HepG2 (cell line): Measurements from ENCODE around the gene TLCD3B. TPM values are rescaled to one million over a fixed set of nuclear protein-coding genes. Genes with fewer than 3 reads are reported as not detected.
A peak's percentile ranks its signal among the peaks of the same experiment; 100 is the strongest.

Experiments used
- NR3C1 ChIP-seq: sonication (generic); formaldehyde crosslinking; IDR thresholded peaks from 2 replicates; pipeline ENCODE4 v1.4.0; 2020; ENCODE audit warnings: missing genetic modification reagents
- PTBP1 ChIP-seq: fragments of 200-400 bp; formaldehyde crosslinking; IDR thresholded peaks from 2 replicates; pipeline ENCODE4 v1.6.1; 2018; ENCODE audit warnings: low read length, low read depth; ENCODE audit not compliant: poor library complexity, severe bottlenecking
- ZFAT ChIP-seq: sonication (generic); formaldehyde crosslinking; conservative IDR thresholded peaks from 2 replicates; pipeline ENCODE4 v1.8.1; 2023; ENCODE audit warnings: missing genetic modification reagents, inconsistent platforms
- ZNF205 ChIP-seq: IDR thresholded peaks from 2 replicates; pipeline ENCODE4 v1.6.1; 2018; ENCODE audit warnings: missing biosample characterization, missing genetic modification reagents
- ZNF331 ChIP-seq: sonication (generic); formaldehyde crosslinking; IDR thresholded peaks from 2 replicates; pipeline ENCODE4 v1.4.0; 2020; ENCODE audit warnings: missing genetic modification reagents
- ZNF468 ChIP-seq: sonication (generic); formaldehyde crosslinking; IDR thresholded peaks from 2 replicates; pipeline ENCODE4 v1.8.0; 2022; ENCODE audit warnings: mild to moderate bottlenecking, moderate library complexity, missing genetic modification reagents
- ZNF510 ChIP-seq: sonication (generic); formaldehyde crosslinking; IDR thresholded peaks from 2 replicates; pipeline ENCODE4 v1.4.0; 2020; ENCODE audit warnings: low read depth, mild to moderate bottlenecking, missing genetic modification reagents
- ZNF546 ChIP-seq: sonication (generic); formaldehyde crosslinking; conservative IDR thresholded peaks from 2 replicates; pipeline ENCODE4 v1.8.1; 2023; ENCODE audit warnings: mild to moderate bottlenecking, missing genetic modification reagents
- ZNF674 ChIP-seq: sonication (generic); formaldehyde crosslinking; IDR thresholded peaks from 2 replicates; pipeline ENCODE4 v1.5.0; 2020; ENCODE audit warnings: low read depth, mild to moderate bottlenecking, missing genetic modification reagents
- ZNF790 ChIP-seq: sonication (generic); formaldehyde crosslinking; IDR thresholded peaks from 2 replicates; pipeline ENCODE4 v1.8.0; 2022; ENCODE audit warnings: missing genetic modification reagents, mild to moderate bottlenecking, borderline replicate concordance
- ZNF883 ChIP-seq: sonication (generic); formaldehyde crosslinking; IDR thresholded peaks from 2 replicates; pipeline ENCODE4 v1.5.1; 2020; ENCODE audit warnings: mild to moderate bottlenecking, missing genetic modification reagents; ENCODE audit errors: not compliant biosample characterization
- ZSCAN12 ChIP-seq: sonication (generic); formaldehyde crosslinking; IDR thresholded peaks from 2 replicates; pipeline ENCODE4 v1.9.0; 2021; ENCODE audit warnings: mild to moderate bottlenecking, missing genetic modification reagents
- polyA plus RNA-seq, 8 experiments: library from polyadenylated mRNA; depleted of rRNA in 3 of 8; stranded (reverse) in 7 of 8; unstranded in 1 of 8; fragments of >200 nt; fragmentation: Illumina TruSeq in 4 of 8; extraction: Trizol in 4 of 8; gene quantifications; 2 replicates each; pipeline versions ENCODE4 v1.2.1 to v1.2.3, GENCODE V29; 2011 to 2016; ENCODE audit warnings: low read depth in 4 of 8, missing spikeins in 1 of 8, mixed read lengths in 1 of 8; ENCODE audit not compliant: insufficient read depth in 1 of 8
- total RNA-seq, 5 experiments: library from RNA; depleted of rRNA; stranded (reverse); fragments of >200 nt; fragmentation: Illumina TruSeq; extraction: Trizol; gene quantifications; 2 replicates each; pipeline ENCODE4 v1.2.3, GENCODE V29; 2016; ENCODE audit warnings: low read depth in 1 of 5
- TF ChIP-seq, protein P1 (sequence below): sonication (generic); formaldehyde crosslinking; IDR thresholded peaks from one replicate; pipeline ENCODE4 v1.5.1; 2020; ENCODE audit warnings: mild to moderate bottlenecking, missing genetic modification reagents; ENCODE audit errors: not compliant biosample characterization
- TF ChIP-seq, protein P2 (sequence below): sonication (generic); formaldehyde crosslinking; IDR thresholded peaks from 2 replicates; pipeline ENCODE4 v1.4.0; 2020; ENCODE audit warnings: missing genetic modification reagents
- TF ChIP-seq, protein P3 (sequence below): sonication (generic); formaldehyde crosslinking; IDR thresholded peaks from 2 replicates; pipeline ENCODE4 v1.5.0; 2020; ENCODE audit warnings: missing genetic modification reagents
- TF ChIP-seq, protein P4 (sequence below): sonication (generic); formaldehyde crosslinking; IDR thresholded peaks from 2 replicates; pipeline ENCODE4 v1.5.1; 2020; ENCODE audit warnings: missing genetic modification reagents, mild to moderate bottlenecking, borderline replicate concordance

The TLCD3B gene
- total and polyA plus RNA-seq, 2 of the 13 experiments (the other 11 are each of a cell fraction or from before 2014, with no cell fraction given): not detected

DNA sequence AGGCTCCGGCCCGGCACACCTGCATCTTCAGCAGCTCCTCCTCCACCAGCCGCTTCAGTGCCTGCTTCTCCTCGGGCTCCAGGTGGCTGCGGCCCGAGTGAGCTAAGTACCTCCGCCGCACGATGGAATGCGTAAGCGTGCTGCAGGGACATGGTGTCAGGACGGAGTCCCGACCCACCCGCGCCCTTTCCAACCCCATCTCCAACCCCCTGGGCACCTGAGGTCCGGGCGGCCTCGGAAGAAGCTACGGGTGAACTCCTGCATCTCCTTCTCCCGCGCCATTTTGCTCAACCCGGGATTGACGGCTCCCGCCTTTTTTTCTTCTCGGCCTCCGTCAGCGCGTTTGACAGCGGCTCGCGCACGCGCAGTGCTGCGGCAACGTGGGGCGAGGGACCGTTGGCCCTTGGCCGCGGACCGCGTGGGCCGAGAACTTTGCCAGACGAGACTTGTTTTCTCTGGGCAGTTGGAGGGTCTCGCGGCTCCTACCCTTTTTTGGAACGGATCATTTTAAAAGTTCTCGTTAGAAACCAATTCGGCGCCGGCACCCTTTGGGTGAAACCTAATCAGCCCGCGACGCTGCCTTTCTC lies 35.7 kb downstream of the TLCD3B start, which contains the start of gene HIRIP3 (continued):
- TF ChIP-seq, protein P1, sequence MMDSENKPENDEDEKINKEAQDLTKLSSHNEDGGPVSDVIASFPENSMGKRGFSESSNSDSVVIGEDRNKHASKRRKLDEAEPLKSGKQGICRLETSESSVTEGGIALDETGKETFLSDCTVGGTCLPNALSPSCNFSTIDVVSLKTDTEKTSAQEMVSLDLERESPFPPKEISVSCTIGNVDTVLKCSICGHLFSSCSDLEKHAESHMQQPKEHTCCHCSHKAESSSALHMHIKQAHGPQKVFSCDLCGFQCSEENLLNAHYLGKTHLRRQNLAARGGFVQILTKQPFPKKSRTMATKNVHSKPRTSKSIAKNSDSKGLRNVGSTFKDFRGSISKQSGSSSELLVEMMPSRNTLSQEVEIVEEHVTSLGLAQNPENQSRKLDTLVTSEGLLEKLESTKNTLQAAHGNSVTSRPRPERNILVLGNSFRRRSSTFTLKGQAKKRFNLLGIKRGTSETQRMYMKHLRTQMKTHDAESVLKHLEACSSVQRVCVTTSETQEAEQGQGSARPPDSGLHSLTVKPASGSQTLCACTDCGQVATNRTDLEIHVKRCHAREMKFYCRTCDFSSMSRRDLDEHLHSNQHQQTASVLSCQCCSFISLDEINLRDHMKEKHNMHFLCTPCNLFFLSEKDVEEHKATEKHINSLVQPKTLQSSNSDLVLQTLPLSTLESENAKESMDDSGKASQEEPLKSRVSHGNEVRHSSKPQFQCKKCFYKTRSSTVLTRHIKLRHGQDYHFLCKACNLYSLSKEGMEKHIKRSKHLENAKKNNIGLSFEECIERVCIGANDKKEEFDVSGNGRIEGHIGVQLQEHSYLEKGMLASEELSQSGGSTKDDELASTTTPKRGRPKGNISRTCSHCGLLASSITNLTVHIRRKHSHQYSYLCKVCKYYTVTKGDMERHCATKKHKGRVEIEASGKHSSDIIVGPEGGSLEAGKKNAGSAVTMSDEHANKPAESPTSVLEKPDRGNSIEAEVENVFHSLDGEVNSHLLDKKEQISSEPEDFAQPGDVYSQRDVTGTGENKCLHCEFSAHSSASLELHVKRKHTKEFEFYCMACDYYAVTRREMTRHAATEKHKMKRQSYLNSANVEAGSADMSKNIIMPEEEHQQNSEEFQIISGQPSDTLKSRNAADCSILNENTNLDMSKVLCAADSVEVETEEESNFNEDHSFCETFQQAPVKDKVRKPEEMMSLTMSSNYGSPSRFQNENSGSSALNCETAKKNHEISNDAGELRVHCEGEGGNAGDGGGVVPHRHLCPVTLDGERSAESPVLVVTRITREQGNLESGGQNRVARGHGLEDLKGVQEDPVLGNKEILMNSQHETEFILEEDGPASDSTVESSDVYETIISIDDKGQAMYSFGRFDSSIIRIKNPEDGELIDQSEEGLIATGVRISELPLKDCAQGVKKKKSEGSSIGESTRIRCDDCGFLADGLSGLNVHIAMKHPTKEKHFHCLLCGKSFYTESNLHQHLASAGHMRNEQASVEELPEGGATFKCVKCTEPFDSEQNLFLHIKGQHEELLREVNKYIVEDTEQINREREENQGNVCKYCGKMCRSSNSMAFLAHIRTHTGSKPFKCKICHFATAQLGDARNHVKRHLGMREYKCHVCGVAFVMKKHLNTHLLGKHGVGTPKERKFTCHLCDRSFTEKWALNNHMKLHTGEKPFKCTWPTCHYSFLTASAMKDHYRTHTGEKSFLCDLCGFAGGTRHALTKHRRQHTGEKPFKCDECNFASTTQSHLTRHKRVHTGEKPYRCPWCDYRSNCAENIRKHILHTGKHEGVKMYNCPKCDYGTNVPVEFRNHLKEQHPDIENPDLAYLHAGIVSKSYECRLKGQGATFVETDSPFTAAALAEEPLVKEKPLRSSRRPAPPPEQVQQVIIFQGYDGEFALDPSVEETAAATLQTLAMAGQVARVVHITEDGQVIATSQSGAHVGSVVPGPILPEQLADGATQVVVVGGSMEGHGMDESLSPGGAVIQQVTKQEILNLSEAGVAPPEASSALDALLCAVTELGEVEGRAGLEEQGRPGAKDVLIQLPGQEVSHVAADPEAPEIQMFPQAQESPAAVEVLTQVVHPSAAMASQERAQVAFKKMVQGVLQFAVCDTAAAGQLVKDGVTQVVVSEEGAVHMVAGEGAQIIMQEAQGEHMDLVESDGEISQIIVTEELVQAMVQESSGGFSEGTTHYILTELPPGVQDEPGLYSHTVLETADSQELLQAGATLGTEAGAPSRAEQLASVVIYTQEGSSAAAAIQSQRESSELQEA (CRISPR knock-in tag): no peak
- TF ChIP-seq, protein P2, sequence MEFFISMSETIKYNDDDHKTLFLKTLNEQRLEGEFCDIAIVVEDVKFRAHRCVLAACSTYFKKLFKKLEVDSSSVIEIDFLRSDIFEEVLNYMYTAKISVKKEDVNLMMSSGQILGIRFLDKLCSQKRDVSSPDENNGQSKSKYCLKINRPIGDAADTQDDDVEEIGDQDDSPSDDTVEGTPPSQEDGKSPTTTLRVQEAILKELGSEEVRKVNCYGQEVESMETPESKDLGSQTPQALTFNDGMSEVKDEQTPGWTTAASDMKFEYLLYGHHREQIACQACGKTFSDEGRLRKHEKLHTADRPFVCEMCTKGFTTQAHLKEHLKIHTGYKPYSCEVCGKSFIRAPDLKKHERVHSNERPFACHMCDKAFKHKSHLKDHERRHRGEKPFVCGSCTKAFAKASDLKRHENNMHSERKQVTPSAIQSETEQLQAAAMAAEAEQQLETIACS (CRISPR knock-in tag): peak; percentile 51
- TF ChIP-seq ZNF468 (CRISPR knock-in tag) (0 out of 2 replicates have a peak, but pooled peaks have one; percentile 23), NR3C1 (CRISPR knock-in tag) (0 out of 2 replicates have a peak, but pooled peaks have one; percentile 6), PTBP1 (peak; percentile 58), ZNF546 (CRISPR knock-in tag) (peak; percentile 12; the same call in 1 of the 2 replicates), ZNF331 (CRISPR knock-in tag) (peak; percentile 42; the same call in 1 of the 2 replicates), ZNF674 (CRISPR knock-in tag) (peak; percentile 77; the same call in 1 of the 2 replicates), ZSCAN12 (CRISPR knock-in tag) (peak; percentile 80; the same call in 1 of the 2 replicates), ZNF205 (CRISPR knock-in tag) (no peak), ZNF510 (CRISPR knock-in tag) (no peak; the same call in 1 of the 2 replicates), ZNF790 (CRISPR knock-in tag) (peak; percentile 89), ZFAT (CRISPR knock-in tag) (peak; percentile 92), ZNF883 (CRISPR knock-in tag) (peak; percentile 78)
- TF ChIP-seq, protein P3, sequence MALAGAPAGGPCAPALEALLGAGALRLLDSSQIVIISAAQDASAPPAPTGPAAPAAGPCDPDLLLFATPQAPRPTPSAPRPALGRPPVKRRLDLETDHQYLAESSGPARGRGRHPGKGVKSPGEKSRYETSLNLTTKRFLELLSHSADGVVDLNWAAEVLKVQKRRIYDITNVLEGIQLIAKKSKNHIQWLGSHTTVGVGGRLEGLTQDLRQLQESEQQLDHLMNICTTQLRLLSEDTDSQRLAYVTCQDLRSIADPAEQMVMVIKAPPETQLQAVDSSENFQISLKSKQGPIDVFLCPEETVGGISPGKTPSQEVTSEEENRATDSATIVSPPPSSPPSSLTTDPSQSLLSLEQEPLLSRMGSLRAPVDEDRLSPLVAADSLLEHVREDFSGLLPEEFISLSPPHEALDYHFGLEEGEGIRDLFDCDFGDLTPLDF (CRISPR knock-in tag): peak; percentile 97
- TF ChIP-seq, protein P4, sequence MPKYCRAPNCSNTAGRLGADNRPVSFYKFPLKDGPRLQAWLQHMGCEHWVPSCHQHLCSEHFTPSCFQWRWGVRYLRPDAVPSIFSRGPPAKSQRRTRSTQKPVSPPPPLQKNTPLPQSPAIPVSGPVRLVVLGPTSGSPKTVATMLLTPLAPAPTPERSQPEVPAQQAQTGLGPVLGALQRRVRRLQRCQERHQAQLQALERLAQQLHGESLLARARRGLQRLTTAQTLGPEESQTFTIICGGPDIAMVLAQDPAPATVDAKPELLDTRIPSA (CRISPR knock-in tag): peak; percentile 82; the same call in 1 of the 2 replicates
